GM19463 (cell line): Measurements from ENCODE around the gene RNLS.

Experiments
- ATAC-seq: cut with Tn5 transposase; IDR thresholded peaks from one replicate; pipeline ENCODE4 v1.9.1; 2021; ENCODE audit warnings: mild to moderate bottlenecking, moderate library complexity; ENCODE audit not compliant: unreplicated experiment

The RNLS gene

DNA sequence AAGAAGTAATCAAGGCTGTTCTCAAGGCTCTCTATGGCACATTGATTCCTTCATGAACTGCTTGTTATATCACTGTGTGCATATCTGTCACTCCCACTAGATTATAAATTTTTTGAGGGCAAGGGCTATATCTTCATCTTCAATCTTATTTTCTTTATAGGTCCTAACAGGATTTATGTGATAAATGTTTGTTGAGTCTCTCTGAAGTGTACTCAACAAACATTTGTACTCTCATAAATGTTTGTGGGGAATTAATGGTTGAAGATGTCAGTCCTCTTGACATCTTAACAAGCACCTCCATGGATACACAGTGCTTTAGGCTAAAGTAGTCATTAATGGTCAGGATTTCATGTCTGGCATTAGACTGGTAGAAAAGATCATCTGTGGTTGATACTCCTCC, 143.2 kb downstream of the RNLS start:
- ATAC-seq, result no peak

DNA sequence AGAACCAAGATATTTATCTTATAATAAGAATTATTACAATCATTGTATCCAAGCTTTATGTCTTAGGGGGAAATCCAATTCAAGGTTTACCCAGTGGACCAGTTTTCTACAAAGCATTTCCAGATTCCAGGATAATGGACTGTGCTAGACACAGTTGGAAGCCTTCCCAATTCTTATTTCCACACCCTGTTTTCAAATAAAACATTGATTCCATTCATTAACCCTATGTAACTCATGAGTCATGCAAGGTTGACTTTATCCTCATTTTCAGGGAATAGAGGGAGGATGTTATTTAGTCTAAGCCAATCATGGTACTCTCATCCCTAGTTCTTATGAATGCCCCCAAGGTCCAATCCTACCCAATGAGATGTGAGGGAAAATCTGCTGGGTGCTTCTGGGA, 145.7 kb downstream of the RNLS start:
- ATAC-seq, result no peak

DNA sequence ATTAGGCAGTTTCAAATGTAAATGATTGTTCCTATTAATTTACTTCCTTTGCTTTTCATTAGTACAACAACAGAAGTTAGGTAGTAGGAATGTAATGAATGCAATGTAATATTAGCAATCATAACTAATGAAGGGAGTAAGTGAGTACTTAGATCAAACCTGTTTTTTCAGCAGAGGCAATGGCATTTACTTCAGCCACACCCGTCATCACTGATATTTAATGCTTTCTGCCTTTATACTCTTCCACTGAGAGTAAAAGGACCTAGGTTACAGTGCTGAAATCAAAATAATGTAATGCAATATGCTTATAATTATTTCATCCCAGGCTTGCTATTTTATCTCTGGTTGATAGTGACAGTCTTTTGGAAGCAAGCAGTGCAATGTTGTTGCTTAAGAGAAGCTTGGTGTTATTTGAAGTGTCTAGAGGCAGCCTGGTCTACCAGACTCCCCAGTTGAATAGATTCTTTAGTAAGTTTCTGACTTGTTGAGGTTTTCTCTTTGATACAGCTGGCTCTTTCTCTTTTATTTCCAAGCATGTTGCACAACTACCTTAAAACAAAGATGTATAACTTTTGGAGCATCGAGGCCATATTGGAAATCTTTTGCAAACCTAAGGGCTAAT, 149.4 kb downstream of the RNLS start:
- ATAC-seq, result no peak

DNA sequence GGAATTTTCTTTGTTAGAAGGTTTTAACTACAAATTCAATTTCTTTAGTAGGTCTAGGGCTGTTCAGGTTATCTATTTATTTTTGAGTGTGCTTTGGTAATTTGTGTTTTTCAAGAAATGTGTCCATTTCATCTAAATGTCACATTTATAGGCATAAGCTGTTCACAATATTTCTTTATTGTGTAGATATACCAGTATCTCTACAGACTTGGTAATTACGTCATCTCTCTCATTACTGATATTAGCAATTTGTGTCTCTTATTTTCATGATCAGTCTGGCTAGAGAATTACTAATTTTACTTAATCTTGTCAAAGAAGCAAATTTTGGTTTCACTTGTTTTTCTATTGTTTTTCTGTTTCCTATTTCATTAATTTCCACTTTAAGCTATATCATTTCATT, 152.0 kb downstream of the RNLS start:
- no peak for ATAC-seq

DNA sequence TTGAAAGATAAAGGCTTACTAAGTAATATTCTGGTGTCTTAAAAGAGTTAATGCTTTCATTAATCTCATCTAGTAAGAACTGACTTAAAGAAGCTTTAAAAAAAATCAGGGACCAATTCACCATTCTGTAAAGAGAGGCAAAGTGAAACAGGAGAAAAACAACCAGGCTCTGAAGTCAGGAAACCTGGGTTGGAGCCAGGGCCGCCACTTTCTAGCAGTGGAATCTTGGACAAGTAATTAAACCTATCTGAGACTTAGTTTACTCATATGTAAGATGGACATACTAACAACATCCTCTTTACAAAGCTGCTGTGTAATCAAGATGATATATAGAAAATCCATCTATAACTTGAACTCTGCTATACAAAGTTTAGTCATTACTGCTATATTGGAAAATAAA, 154.1 kb downstream of the RNLS start:
- no peak for ATAC-seq

DNA sequence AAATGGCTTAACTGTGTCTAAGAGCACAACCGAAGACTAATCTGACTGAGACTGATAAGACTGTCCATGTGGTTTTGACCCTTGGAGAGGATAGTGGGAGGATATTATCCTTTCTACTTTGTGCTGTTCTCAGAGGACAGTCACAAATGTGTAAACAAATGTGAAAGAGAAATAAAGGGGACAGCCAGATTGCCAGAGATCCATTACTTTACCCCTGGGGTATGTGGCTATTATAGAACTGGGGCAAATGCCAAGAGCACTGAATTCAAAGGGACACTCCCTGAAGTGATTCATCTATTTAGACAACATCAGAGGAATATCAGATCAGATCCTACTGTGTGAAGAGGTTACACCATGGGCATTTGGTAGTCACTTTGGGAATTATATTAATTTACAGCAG, 154.7 kb downstream of the RNLS start:
- ATAC-seq, result no peak

DNA sequence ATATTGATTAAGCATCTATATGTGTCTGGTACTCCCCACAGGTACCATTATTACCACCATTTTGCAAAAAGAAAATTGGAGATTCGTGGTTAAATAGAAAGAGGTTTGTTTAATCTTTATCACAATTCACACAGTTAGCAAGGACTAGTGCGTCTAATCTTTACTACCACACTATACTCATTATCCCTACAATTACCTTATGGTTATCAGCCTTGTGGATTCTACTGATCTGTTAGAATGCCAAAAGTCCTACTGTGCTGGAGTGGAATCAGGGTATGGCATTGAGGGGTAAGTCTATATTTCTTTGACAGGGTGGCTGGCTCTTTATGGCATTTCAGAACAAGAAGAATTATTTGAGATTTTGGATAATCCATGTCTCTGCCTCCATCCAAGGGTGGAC, 156.1 kb downstream of the RNLS start:
- no peak for ATAC-seq

DNA sequence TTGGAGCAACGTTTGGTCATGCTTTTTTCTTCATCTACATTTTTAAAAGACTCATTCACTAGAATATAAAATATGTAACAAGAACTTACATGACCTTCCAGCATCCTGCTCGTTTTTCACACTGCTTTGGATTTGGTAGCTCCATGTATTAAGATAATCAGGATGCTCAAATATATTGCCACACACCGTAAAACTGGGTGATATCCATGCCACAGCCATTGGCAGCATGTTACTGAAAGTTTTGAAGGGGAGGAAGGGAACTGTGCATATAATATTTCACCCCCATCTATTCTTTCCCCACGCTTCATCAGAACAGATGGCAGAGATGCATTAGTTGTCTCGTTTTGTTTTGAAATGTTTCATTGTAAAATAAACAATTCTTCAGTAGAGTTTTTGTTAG, 158.2 kb downstream of the RNLS start:
- no peak for ATAC-seq

DNA sequence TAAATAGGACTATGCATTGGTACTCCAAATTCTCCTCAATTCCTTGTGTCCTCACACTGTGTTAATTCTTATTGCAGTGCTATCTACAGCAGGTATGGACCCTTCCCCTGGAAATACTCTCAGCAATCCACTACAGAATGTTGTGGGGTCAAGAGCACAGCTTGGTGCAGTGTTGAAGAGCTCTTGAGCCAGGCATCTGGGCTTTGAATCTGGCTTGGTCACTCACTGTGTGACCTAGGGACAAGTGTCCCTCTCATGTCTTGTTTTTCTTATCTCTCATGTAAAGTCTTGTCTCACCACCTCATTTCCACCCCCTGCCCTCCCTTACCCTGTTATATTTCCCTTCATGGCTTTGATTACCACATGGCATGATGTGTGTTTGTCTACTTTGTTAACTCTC, 159.4 kb downstream of the RNLS start:
- no peak for ATAC-seq

DNA sequence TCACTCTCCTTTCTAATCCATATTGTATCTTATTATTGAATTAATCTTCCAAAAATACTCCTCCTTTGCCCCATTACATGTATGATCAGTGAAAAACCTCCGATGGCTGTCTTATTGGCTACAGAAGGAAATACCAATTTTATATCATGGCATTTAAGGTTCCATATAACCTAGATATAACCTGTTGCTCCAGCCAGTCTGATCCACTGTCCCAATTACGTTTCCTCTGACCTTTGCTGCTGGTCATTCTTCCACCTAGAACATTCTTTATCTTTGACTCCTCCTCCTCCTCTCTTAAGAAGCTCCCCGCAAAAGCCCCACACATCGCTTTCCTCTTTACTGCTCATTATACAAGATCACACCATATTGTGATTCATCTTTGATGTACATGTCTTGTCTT, 161.5 kb downstream of the RNLS start:
- ATAC-seq, result no peak

DNA sequence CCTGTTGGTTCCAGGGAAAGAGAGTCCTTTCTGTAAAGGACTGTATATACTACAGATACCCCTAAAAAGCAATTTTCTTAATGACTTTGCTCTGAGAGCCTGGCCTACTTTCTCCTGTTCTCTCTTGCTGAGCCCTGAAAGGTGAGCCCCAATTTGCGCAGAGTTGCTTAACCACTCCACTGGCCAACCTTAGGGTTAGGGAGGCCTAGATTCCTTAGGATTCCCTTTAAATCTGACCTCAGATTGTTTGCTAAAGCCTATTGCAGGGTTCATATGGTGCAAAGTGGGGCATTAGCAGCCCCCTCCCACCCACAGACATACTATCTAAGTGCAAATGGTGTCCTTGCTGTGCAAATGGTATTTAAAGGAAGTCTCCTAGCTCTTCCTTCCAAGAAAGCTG, 164.2 kb downstream of the RNLS start:
- no peak for ATAC-seq

DNA sequence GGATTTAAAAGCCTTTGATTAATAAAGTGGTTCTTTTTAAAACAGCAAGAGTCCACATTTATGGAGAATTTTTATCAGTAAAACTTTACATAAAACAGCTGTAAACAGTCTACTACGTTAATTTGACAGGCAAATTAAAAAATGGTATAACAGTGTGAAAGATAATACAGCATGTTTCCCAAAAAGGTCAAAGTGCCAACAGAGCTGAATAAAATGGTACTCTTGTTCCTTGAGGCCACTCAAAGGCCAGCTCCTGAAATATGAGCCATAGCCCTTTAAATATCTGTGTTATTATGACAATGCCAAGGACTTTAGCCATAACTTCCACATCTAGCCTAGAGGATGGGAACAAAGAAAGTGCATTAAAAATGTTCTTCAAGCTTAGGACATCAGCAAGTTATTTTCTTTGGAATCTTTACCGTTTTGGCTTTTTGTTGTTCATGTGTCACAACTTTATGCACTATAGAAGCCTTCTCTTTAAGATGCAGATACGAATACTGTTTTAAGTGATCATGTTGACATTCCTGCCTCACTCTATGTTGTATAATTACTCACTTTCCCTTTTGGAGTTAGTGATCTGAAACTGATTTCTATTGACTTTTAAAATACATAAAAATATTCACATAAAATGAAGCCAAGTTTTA, 165.6 kb downstream of the RNLS start:
- no peak for ATAC-seq

DNA sequence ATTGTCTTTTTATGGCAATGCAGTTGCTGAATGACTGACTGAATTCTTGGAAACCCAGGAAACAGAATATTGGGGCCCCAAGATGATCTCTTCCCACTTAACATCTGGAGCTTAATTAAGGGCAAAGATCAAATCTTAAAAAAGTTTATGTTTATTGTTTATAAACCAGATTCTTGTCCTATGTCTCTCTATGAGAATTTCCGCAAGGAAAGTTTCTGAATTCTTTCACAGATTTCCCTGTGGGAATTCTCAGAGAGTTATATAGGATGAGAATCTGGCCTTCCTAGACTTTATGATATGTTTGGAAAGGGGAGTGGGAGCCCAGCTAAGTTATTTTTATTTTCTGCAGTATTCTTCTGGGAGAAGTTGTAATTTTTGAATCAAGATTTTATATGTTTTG, 166.3 kb downstream of the RNLS start:
- no peak for ATAC-seq

DNA sequence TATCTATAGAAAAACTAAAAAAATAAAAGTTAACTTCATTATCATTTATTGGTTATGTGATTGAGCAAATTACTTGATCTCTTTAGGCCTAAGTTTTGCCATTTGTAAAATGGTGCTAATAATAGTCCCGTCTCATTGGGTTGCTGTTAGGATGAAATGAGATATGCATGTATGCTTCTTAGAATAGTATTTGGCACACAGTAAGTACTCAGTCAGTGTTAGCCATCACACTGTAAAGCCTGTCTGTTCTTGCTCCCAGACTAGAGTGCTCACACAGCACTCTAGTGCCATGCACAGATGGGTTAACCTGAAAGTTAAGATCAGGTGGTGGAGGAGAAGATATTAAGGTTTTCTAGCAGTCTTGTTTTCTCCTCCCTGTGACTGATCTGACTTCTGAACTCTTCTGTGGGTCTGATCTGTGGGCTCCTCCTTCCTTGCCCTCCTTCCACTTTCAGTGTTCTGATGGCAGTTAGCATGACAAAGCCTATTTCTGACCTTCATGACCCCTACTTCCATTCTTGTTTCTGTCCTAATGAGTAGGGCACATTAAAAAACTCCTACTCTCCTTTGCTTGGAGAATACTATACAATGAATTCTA, 167.5 kb downstream of the RNLS start:
- no peak for ATAC-seq

DNA sequence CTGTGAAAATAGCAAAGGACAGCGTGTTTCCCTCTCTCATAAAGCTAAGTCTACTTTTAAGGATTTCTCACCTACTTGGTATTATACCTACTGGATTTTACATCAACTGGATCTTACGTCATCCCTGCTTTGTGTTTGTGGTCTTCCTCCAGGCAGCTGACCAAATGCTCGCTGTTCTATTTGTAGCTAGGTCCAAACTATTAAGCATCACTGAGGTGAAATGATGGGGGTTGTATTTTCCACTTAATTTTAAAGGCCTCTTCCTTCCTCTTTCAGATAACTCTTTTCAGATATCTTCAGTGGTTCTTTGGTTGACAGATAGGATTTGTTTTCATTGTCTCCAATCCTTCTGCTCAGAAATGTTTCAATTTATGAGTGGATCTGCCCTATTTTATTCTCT, 169.7 kb downstream of the RNLS start:
- ATAC-seq, result no peak

DNA sequence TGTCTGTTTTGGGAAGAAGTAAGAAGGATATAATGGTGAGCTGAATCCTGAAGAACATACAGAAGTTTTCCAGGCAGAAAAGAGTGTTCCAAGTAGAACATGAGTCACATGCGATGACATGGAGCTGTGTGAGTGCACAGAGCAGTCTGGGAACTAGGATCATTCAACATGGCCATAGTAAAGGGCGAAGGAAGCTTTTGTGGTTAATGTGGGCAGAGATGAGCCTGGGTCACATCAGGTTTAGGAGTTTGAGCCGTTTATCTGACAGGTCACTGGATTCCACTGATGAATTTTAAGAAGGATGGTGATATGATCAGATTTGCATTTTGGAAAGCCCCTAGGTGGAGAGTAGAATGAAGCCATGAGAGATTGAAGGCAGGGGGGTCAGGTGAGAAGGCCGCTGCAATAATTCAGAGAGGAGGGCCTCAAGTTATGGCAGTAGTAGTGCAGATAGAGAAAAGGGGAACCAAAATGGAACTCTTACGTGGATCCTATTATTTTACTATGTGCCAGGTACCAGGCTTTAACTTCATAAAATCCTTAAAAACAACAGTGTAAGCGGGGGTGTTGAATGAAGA, 171.3 kb downstream of the RNLS start:
- no peak for ATAC-seq

DNA sequence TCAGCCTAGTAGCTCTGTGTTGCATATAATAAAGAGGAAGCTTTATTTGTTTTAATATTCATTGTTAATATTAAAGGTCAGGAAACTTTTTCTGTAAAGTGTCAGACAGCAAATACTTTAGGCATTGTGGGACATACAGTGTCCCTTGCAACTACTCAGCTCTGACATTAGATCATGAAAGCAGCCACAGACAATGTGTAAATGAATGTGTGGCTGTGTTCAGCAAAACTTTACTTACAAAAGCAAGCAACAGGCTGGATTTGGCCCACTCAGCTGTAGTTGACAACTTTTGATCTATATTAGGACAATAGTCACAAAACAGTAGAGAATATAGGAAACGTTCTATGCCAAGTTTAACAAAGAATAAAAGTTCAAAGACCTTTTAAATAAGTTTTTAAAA, 173.3 kb downstream of the RNLS start:
- ATAC-seq, result no peak

DNA sequence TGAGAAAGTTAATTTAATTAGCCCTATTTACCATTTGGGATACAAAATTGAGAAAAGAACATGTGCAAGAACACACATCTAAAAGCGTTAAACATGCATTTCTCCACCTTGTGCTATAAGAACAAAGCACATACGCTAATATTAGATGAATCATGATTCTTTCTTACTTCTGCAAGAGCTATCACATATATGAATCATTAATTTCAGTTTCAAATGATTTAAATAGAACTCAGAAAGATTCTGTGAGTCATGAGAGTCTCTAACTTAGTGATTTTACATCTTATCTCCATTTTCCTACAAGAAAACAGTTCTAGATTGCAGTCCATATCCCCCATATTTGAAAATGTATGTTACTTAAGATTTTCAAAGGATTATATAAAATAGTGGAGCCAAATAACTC, 173.9 kb downstream of the RNLS start:
- no peak for ATAC-seq

DNA sequence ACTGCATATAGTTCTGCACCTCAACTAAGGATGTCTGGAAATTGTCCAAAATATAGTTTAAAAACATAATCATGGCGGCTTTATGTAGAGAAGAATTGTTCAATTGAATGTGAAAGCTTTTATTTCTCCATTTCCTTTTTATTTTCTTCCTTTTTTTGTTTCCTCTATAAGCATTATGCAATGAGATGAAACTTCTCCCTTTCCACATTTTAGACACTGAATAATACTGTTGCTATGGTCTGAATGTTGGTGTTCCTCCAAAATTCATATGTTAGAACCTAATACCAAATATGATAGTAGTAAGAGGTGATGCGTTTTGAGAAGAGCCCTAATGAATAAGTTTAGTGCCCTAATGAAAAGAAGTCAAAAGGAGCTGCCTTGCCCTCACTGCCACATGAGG, 175.0 kb downstream of the RNLS start:
- no peak for ATAC-seq

DNA sequence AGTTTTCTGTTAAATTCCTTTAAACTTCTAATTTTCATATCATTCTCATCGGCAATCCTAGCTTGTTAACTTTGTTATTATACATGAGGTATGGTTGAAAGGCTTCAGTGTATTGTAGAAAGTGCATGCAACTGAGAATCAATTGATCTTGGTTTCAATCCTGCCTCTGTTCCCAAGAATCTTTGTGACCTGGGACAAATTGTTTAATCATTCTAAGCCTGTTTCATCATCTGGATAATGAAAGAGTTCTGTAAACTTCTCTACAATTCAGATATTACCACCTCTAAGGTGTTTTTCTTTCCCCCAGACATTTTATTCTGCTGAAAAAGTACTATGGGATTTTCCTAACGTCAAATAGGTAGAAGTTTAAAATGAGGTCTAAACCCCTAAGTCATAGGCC, 179.0 kb downstream of the RNLS start:
- ATAC-seq, result no peak

DNA sequence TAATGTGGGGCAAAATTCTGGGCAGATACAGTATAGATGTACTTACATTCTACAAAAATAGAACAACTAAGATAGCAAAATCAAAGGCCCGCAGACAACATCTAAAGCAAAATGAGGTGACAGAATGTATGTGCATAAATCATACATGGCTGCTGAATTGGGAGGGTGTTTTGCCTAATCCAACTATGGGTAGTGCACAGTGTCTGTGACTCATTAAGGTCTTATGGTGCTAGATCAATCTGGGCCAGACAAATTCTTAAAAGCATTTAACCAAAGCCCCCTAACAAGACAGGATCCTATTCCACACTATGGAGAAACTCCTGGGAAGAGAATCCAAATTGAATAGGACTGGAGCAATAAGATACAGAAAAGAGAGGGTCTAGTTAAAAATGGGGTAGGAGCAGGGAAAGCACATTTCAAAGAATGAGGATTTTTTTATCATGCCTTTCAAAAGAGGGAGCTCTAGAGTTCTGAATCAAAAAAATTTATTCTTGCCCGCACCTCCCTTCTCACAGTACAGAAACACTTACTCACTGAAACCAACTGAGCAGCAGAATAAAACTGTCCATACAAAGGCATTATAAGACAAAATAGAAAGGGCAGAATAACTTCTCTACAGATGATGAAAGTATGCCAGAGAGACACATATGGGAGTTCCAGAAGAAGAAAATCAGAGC, 181.3 kb downstream of the RNLS start:
- no peak for ATAC-seq

DNA sequence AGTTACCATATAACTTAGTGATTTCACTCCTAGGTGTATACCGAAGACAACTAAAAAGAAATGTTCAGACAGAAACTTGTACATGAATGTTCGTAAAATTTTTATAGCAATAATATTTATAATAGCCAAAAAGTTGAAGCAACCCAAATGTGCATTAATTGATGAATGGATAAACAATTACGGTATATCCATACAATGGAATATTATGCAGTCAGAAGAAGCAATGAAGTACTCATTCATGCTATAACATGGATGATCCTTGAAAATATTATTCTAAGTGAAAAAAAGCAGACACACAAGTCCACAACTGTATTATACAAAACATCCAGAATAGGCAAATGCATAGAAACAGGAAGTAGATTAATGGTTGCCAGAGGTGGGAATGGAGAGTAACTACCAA, 183.9 kb downstream of the RNLS start:
- ATAC-seq, result no peak
